Measurements from ENCODE around the gene TSEN54.

- TF ChIP-seq POLR2A (IDR thresholded peaks at IDR 0.05; ENCODE audit: low read length) (no peak), GATA1 (IDR thresholded peaks at IDR 0.05; ENCODE audit: low read depth, low read length) (no peak)
Observed at GRCh38 chr17:75514299-75514918, 1.9 kb upstream of the TSEN54 start.

All from erythroblast (primary cell).